WTC11 (cell line): ENCODE results near the gene CDK17. TPM values are rescaled to one million over a fixed set of nuclear protein-coding genes. Genes with fewer than 3 reads are reported as not detected.
A peak's percentile ranks its signal among the peaks of the same experiment; 100 is the strongest.

ENCODE experiments used
- CREB1 ChIP-seq: sonication (generic); formaldehyde crosslinking; IDR thresholded peaks from 2 replicates; pipeline ENCODE4 v1.8.0; 2023; ENCODE audit warnings: mild to moderate bottlenecking, missing genetic modification reagents
- E2F1 ChIP-seq: sonication (generic); formaldehyde crosslinking; IDR thresholded peaks from 2 replicates; pipeline ENCODE4 v1.8.0; 2022; ENCODE audit warnings: mild to moderate bottlenecking, missing genetic modification reagents
- ETV6 ChIP-seq: sonication (generic); formaldehyde crosslinking; IDR thresholded peaks from 2 replicates; pipeline ENCODE4 v1.8.1; 2022; ENCODE audit warnings: mild to moderate bottlenecking, missing genetic modification reagents
- FOXJ3 ChIP-seq: sonication (generic); formaldehyde crosslinking; IDR thresholded peaks from 2 replicates; pipeline ENCODE4 v1.9.0; 2021; ENCODE audit warnings: missing genetic modification reagents, mild to moderate bottlenecking, borderline replicate concordance
- GABPB1 ChIP-seq: sonication (generic); formaldehyde crosslinking; IDR thresholded peaks from 2 replicates; pipeline ENCODE4 v1.8.1; 2023; ENCODE audit warnings: mild to moderate bottlenecking, missing genetic modification reagents
- GTF2I ChIP-seq: fragments of 250-450 bp; sonication (Bioruptor Pico); conservative IDR thresholded peaks from 2 replicates; pipeline ENCODE4 v1.4.0; 2021; ENCODE audit warnings: mild to moderate bottlenecking
- HMGA2 ChIP-seq: fragments of 250-450 bp; sonication (Bioruptor Pico); IDR thresholded peaks from 2 replicates; pipeline ENCODE4 v1.4.0; 2021; ENCODE audit warnings: mild to moderate bottlenecking, moderate library complexity
- JAZF1 ChIP-seq: fragments of 250-450 bp; sonication (Bioruptor Pico); IDR thresholded peaks from 2 replicates; pipeline ENCODE4 v1.9.0; 2021; ENCODE audit warnings: moderate library complexity, mild to moderate bottlenecking, inconsistent platforms
- MXD4 ChIP-seq: fragments of 250-450 bp; sonication (Bioruptor Pico); IDR thresholded peaks from 2 replicates; pipeline ENCODE4 v1.8.0; 2021; ENCODE audit warnings: mild to moderate bottlenecking, moderate library complexity, borderline replicate concordance
- MYBL2 ChIP-seq: sonication (generic); formaldehyde crosslinking; IDR thresholded peaks from 2 replicates; pipeline ENCODE4 v1.8.1; 2023; ENCODE audit warnings: mild to moderate bottlenecking, moderate library complexity, missing genetic modification reagents
- NR1H2 ChIP-seq: sonication (generic); formaldehyde crosslinking; IDR thresholded peaks from 2 replicates; pipeline ENCODE4 v1.9.0; 2021; ENCODE audit warnings: mild to moderate bottlenecking, moderate library complexity, missing genetic modification reagents
- SMAD4 ChIP-seq: sonication (generic); formaldehyde crosslinking; IDR thresholded peaks from 2 replicates; pipeline ENCODE4 v1.8.0; 2022; ENCODE audit warnings: mild to moderate bottlenecking, missing genetic modification reagents
- TEAD4 ChIP-seq: sonication (generic); formaldehyde crosslinking; IDR thresholded peaks from 2 replicates; pipeline ENCODE4 v1.8.0; 2022; ENCODE audit warnings: mild to moderate bottlenecking, missing genetic modification reagents
- TP53 ChIP-seq: sonication (generic); formaldehyde crosslinking; IDR thresholded peaks from 2 replicates; pipeline ENCODE4 v1.8.1; 2023; ENCODE audit warnings: mild to moderate bottlenecking, missing genetic modification reagents
- ZBTB21 ChIP-seq: sonication (generic); formaldehyde crosslinking; IDR thresholded peaks from 2 replicates; pipeline ENCODE4 v1.8.1; 2023; ENCODE audit warnings: mild to moderate bottlenecking, missing genetic modification reagents, borderline replicate concordance
- ZBTB43 ChIP-seq: sonication (generic); formaldehyde crosslinking; IDR thresholded peaks from 2 replicates; pipeline ENCODE4 v1.8.1; 2023; ENCODE audit warnings: mild to moderate bottlenecking, missing genetic modification reagents
- ZNF121 ChIP-seq: sonication (generic); formaldehyde crosslinking; IDR thresholded peaks from 2 replicates; pipeline ENCODE4 v1.8.0; 2023; ENCODE audit warnings: missing genetic modification reagents
- ZNF317 ChIP-seq: sonication (generic); formaldehyde crosslinking; IDR thresholded peaks from 2 replicates; pipeline ENCODE4 v1.8.1; 2023; ENCODE audit warnings: low read depth, mild to moderate bottlenecking, moderate library complexity, missing genetic modification reagents, borderline replicate concordance
- ZNF416 ChIP-seq: fragments of 250-450 bp; sonication (Bioruptor Pico); IDR thresholded peaks from 2 replicates; pipeline ENCODE4 v1.9.0; 2021; ENCODE audit warnings: mild to moderate bottlenecking, inconsistent platforms
- ZNF425 ChIP-seq: fragments of 250-450 bp; sonication (Bioruptor Pico); conservative IDR thresholded peaks from 2 replicates; pipeline ENCODE4 v1.9.0; 2021; ENCODE audit warnings: mild to moderate bottlenecking
- ZNF532 ChIP-seq: fragments of 250-450 bp; sonication (Bioruptor Pico); IDR thresholded peaks from 2 replicates; pipeline ENCODE4 v1.9.0; 2021; ENCODE audit warnings: mild to moderate bottlenecking, borderline replicate concordance
- ZNF671 ChIP-seq: fragments of 250-450 bp; sonication (Bioruptor Pico); IDR thresholded peaks from 2 replicates; pipeline ENCODE4 v1.8.0; 2021; ENCODE audit warnings: mild to moderate bottlenecking
- total RNA-seq: library from RNA; stranded (reverse); gene quantifications from 3 replicates; pipeline ENCODE4 v1.2.3, GENCODE V29; 2021
- TF ChIP-seq, protein P1 (sequence below): sonication (generic); formaldehyde crosslinking; IDR thresholded peaks from 2 replicates; pipeline ENCODE4 v1.8.1; 2022; ENCODE audit warnings: low read depth, missing genetic modification reagents, borderline replicate concordance

CDK17 gene
- total RNA-seq, 1 experiment from 2014 or later, result 20.0 TPM

- TF ChIP-seq ZNF532 (CRISPR knock-in tag) (no peak), SMAD4 (CRISPR knock-in tag) (no peak), ETV6 (CRISPR knock-in tag) (no peak), CREB1 (CRISPR knock-in tag) (no peak), TEAD4 (CRISPR knock-in tag) (no peak), ZNF317 (CRISPR knock-in tag) (no peak), MXD4 (CRISPR knock-in tag) (no peak), TP53 (CRISPR knock-in tag) (no peak), ZNF425 (no peak), E2F1 (CRISPR knock-in tag) (no peak), ZNF416 (no peak), HMGA2 (CRISPR knock-in tag) (no peak), GTF2I (no peak), ZBTB21 (CRISPR knock-in tag) (no peak), FOXJ3 (CRISPR knock-in tag) (no peak), ZNF671 (no peak), MYBL2 (CRISPR knock-in tag) (peak; percentile 60; the same call in 1 of the 2 replicates), ZNF121 (CRISPR knock-in tag) (no peak), NR1H2 (CRISPR knock-in tag) (no peak), JAZF1 (CRISPR knock-in tag) (no peak), ZBTB43 (no peak), GABPB1 (CRISPR knock-in tag) (no peak)
- TF ChIP-seq, protein P1, sequence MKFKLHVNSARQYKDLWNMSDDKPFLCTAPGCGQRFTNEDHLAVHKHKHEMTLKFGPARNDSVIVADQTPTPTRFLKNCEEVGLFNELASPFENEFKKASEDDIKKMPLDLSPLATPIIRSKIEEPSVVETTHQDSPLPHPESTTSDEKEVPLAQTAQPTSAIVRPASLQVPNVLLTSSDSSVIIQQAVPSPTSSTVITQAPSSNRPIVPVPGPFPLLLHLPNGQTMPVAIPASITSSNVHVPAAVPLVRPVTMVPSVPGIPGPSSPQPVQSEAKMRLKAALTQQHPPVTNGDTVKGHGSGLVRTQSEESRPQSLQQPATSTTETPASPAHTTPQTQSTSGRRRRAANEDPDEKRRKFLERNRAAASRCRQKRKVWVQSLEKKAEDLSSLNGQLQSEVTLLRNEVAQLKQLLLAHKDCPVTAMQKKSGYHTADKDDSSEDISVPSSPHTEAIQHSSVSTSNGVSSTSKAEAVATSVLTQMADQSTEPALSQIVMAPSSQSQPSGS (CRISPR knock-in tag), result no peak
Measured at GRCh38 chr12:96399919-96400630, at the start of gene CDK17 (continued).
